ENCODE results near the gene TEKT1. TPM values are rescaled to one million over a fixed set of nuclear protein-coding genes. Genes with fewer than 3 reads are reported as not detected.

Gene TEKT1
- total RNA-seq, 8 experiments from 2014 or later: 0.05 to 17.0 (median 0.17) TPM; not detected in 3

DNA sequence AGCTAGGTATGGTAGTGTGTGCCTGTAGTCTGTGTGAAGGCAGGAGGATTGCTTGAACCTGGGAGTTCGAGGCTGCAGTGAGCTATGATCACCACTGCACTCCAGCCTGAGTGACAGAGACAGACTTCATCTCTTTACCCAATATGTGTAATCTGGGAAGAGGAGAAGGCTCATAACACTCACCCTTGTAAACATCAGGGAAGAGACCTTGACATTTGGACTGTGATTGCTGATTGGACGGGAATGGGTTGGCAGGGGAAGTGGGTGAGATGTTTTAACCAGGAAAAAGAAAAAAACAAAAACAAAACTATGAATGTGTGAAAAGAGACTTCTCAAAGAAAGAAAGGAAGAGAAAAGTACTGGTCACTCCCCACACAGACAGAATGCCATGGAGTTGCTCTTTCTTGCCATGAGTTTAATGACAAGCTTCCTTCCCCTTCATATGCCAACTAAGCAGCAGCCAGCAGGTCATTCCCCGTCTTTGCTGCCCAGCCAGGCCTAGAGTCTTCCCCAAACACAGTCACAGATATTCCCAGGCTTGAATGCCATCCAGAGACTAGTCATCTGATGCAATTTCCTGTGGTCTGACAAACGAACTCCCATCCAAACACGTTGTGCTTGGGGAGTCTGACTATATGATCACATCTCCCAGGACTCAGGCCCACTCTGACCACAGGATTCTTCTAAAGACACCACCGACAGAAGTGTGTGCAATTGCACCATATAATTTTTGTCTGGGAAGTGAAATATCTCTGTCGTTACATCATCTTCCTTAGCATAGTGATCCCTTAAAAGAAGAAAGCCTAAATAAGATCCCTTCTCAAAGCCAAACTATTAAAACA is 79.2 kb downstream of the TEKT1 start:
- peak in 4 of 8 experiments; percentile 7 to 63 (median 54) for ATAC-seq (replicated peaks in 6 of 8)
- WGBS, 10 experiments: 0 to 100% (median 49%) methylated on average over 2 to 6 of the region's 7 CpGs; no CpG with 5 or more reads in 2 of the 10 experiments
- in situ Hi-C loops (cut with MboI; ENCODE audit: low pct_unique_long_range_greater_than_20kb in 2 of 9, low sequenced_read_pairs in 9 of 9, unreplicated experiment in 9 of 9): no loop called here

DNA sequence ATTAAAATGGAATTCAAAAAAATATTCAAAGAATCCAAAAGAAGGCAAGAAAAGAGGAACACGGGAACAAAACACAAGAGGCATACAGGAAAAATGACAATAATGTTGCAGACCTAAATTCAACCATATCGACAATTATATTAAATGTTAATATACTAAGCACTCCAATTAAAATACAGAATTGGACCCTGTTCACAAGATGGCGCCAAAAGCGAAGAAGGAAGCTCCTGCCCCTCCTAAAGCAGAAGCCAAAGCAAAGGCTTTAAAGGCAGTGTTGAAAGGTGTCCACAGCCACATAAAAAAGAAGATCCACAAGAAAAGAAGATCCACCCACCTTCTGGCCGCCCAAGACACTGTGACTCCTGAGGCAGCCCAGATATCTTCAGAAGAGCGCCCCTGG is 82.0 kb downstream of the TEKT1 start:
- peaks cover 0 to 18% of the 10 kb centered on the region in 2 donors for H3K4me1 ChIP-seq (replicated peaks in 1 of 2)
- in situ Hi-C loops (cut with MboI; ENCODE audit: low pct_unique_long_range_greater_than_20kb in 2 of 9, low sequenced_read_pairs in 9 of 9, unreplicated experiment in 9 of 9): no loop called here
- WGBS, 10 experiments: 61 to 90% (median 73%) methylated on average over 3 to 6 of the region's 6 CpGs

More for the DNA sequence above, 79.2 kb downstream of the TEKT1 start:
- H3K4me3 ChIP-seq: no peak overlapping the region
- H3K27ac ChIP-seq: peak overlapping the region in 1 of 2 donors; percentile 44
- H3K4me1 ChIP-seq (replicated peaks in 1 of 2): peaks cover 0 to 18% of the 10 kb centered on the region in 2 donors

DNA sequence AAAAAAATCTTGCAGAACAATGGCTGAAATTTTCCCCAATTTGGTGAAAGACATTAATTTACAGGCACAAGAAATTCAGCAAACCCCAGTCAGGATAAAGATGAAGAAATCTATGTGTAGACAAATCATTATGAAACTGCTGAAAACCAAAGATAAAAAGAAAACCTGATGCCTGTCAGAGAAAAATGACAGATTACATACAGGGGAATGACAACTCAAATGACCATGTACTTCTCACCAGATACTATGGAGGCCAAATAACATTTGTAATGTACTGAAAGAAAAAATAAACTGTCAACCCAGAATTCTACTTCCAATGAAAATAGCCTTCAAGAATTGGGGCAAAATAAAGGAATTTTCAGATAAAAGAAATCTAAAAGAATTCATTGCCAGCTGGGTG is 82.9 kb downstream of the TEKT1 start:
- in situ Hi-C loops (cut with MboI; ENCODE audit: low pct_unique_long_range_greater_than_20kb in 2 of 9, low sequenced_read_pairs in 9 of 9, unreplicated experiment in 9 of 9): no loop called here
- H3K4me3 ChIP-seq: no peak overlapping the region
- H3K27ac ChIP-seq: no peak overlapping the region
- H3K4me1 ChIP-seq (replicated peaks in 1 of 2): peaks cover 0 to 16% of the 10 kb centered on the region in 2 donors
- ATAC-seq (replicated peaks in 6 of 8): no peak

More for the DNA sequence above, 82.0 kb downstream of the TEKT1 start:
- no peak for ATAC-seq (replicated peaks in 6 of 8)
- Histone ChIP-seq H3K4me3 (no peak overlapping the region), H3K27ac (no peak overlapping the region)

Other genes with a start within 250 kb of the TEKT1 start
- 10 to 100 TPM; 12.6 to 32.2 (median 19.3) TPM for gene KIAA0753, start 191.0 kb downstream of the TEKT1 start, total RNA-seq
- 100 to 1,000 TPM in 3 of 8 experiments, 10 to 100 TPM in 5; 70.5 to 168 (median 94.7) TPM for gene TXNDC17, start 190.7 kb downstream of the TEKT1 start, total RNA-seq
- 10 to 100 TPM; 11.7 to 31.8 (median 18.0) TPM for gene MED31, start 180.1 kb downstream of the TEKT1 start, total RNA-seq
- 1 to 10 TPM in 7 of 8 experiments, under 1 TPM in 1; 0.56 to 8.9 (median 4.3) TPM for gene C17orf100, start 180.0 kb downstream of the TEKT1 start, total RNA-seq
- under 1 TPM in 7 of 8 experiments, not detected in 1; 0.07 to 0.73 (median 0.17) TPM for gene SLC13A5, start 118.4 kb downstream of the TEKT1 start, total RNA-seq
- gene XAF1, start 75.7 kb downstream of the TEKT1 start, total RNA-seq: 10 to 100 TPM in 1 of 8 experiments, 1 to 10 TPM in 4, under 1 TPM in 2, not detected in 1; 0.27 to 56.7 (median 5.6) TPM
- under 1 TPM in 3 of 8 experiments, not detected in 5; 0.20 to 0.76 (median 0.42) TPM for gene FBXO39, start 55.5 kb downstream of the TEKT1 start, total RNA-seq
- gene ALOX12, start 164.3 kb upstream of the TEKT1 start, total RNA-seq: 1 to 10 TPM in 2 of 8 experiments, under 1 TPM in 4, not detected in 2; 0.23 to 1.6 (median 0.37) TPM
- gene RNASEK, start 180.9 kb upstream of the TEKT1 start, total RNA-seq: 100 to 1,000 TPM; 127 to 314 (median 229) TPM
- gene BCL6B, start 191.3 kb upstream of the TEKT1 start, total RNA-seq: 1 to 10 TPM in 1 of 8 experiments, under 1 TPM in 6, not detected in 1; 0.05 to 1.5 (median 0.58) TPM
- gene SLC16A13, start 204.3 kb upstream of the TEKT1 start, total RNA-seq: 1 to 10 TPM in 5 of 8 experiments, under 1 TPM in 3; 0.61 to 2.7 (median 1.1) TPM
- gene SLC16A11, start 212.4 kb upstream of the TEKT1 start, total RNA-seq: 1 to 10 TPM in 2 of 8 experiments, under 1 TPM in 6; 0.17 to 1.9 (median 0.34) TPM
- under 1 TPM in 3 of 8 experiments, not detected in 5; 0.09 to 0.38 (median 0.36) TPM for gene CLEC10A, start 248.5 kb upstream of the TEKT1 start, total RNA-seq